GM12892 (cell line): ENCODE data around the gene YY1.

Experiments
- DNase-seq: peaks from one replicate; pipeline ENCODE4 v3.0.0; 2011; ENCODE audit not compliant: insufficient read length
- FAIRE-seq: peaks from 2 replicates; lab custom pipeline; 2011; peaks lifted over from hg19 to GRCh38; lab: Jason Lieb, UNC
- POLR2A ChIP-seq: IDR thresholded peaks from 2 replicates; pipeline ENCODE4 v1.6.1; 2011; ENCODE audit warnings: low read depth, low read length, control low read depth
- POLR2AphosphoS5 ChIP-seq: IDR thresholded peaks from 2 replicates; pipeline ENCODE4 v1.6.1; 2011; ENCODE audit warnings: low read depth, low read length, control low read depth
- TAF1 ChIP-seq: IDR thresholded peaks from 2 replicates; pipeline ENCODE4 v1.6.1; 2011; ENCODE audit warnings: low read depth, mild to moderate bottlenecking, control low read depth, low read length, borderline replicate concordance

The YY1 gene

DNA sequence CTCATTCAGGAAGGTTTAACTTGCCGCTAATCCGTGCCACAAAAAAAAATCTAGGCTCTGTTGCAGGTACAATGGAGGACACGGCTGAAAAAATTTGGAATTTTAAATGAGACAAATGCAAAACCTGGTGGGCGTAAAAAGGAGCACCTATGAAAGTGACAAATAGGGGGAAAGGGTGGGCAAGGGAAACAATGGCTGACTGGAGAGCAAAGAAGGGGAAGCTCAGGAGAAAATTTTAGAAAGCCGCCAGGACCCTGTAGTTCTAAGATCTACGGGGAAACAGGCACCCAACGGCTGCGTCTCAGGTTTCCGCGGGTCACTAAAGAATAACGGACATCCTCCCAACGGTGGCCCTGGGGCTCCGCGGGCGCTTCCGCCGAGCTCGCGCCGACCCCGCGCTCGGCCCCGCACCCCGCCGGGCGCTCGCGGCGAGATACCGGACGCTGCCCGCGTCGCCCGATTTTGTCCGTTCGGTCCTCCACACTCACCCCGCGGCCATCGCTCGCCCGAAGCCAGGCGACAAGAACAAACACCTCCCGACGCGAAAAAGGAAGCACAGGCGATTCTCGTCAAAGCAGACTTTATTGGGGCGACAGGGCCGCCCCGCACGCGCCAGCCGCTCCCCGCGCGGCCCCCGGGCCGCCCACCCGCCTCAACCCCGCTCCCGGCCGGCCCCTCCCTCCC is 1.1 kb upstream of the YY1 start:
- TF ChIP-seq TAF1 (peak; percentile 71; the same call in 1 of the 2 replicates), POLR2AphosphoS5 (no peak), POLR2A (no peak; the same call in 1 of the 2 replicates)
- DNase-seq (peak; percentile 33), FAIRE-seq (peak; percentile 74)

DNA sequence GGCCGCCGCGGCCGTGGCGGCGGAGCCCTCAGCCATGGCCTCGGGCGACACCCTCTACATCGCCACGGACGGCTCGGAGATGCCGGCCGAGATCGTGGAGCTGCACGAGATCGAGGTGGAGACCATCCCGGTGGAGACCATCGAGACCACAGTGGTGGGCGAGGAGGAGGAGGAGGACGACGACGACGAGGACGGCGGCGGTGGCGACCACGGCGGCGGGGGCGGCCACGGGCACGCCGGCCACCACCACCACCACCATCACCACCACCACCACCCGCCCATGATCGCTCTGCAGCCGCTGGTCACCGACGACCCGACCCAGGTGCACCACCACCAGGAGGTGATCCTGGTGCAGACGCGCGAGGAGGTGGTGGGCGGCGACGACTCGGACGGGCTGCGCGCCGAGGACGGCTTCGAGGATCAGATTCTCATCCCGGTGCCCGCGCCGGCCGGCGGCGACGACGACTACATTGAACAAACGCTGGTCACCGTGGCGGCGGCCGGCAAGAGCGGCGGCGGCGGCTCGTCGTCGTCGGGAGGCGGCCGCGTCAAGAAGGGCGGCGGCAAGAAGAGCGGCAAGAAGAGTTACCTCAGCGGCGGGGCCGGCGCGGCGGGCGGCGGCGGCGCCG is 381 bp downstream of the YY1 start:
- FAIRE-seq (peak; percentile 46), DNase-seq (no peak)
- TF ChIP-seq POLR2A, result no peak; the same call in 1 of the 2 replicates
- no peak for TF ChIP-seq POLR2AphosphoS5
- TF ChIP-seq TAF1, result no peak

DNA sequence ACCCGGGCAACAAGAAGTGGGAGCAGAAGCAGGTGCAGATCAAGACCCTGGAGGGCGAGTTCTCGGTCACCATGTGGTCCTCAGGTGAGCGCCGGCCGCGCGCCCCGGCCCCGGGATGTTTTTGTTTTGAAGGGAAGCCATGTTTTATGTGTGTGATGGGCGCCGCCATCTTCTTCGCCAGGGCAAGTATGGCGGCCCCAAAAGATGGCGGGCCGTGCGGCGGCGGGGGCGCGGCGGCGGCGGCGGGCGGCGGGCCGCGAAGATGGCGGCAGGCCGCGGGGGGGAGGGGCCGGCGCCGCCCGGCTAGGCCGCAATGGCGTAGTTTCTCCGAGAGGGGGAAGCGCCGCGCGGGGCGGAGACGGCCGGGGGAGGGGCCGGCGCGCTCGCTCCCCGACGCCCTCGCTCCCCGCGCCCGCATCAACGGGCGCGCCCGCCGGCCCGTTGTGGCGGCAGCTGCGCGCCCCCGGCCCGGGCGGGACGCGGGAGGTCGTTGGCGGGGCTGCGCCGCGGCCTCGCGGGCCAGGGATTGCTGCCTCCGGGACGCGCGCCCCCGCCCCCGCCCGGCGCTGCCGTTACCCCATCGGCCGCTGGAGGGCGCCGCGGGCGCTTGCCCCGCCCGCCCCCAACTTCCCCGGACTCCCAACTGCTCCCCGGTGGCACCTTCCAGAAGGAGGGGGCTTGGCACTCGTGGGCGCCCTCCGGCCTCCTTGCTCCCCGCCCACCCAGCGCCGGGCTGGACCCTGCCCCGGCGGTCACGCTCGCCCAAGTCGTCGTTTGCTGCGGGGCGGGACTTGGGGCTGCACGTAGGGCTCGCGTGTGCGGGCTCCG is 1.1 kb downstream of the YY1 start:
- FAIRE-seq (peak; percentile 76), DNase-seq (peak; percentile 72)
- peak; percentile 37; the same call in 1 of the 2 replicates for TF ChIP-seq POLR2A
- no peak; the same call in 1 of the 2 replicates for TF ChIP-seq TAF1

- FAIRE-seq (no peak), DNase-seq (no peak)
- TF ChIP-seq TAF1, result no peak
- TF ChIP-seq POLR2A, result no peak
- no peak for TF ChIP-seq POLR2AphosphoS5
Measured at GRCh38 chr14:100240668-100241032, 1.7 kb downstream of the YY1 start.

- no peak for DNase-seq
- TF ChIP-seq TAF1 (no peak), POLR2A (no peak), POLR2AphosphoS5 (no peak)
- no peak for FAIRE-seq
Measured at GRCh38 chr14:100241279-100241678, 2.3 kb downstream of the YY1 start.

- no peak for DNase-seq
- FAIRE-seq, result no peak
- TF ChIP-seq POLR2A (no peak), POLR2AphosphoS5 (no peak), TAF1 (no peak)
Measured at GRCh38 chr14:100243020-100243419, 4.1 kb downstream of the YY1 start.

GRCh38 chr14:100246809-100247428 is 8.0 kb downstream of the YY1 start:
- no peak for TF ChIP-seq POLR2A
- no peak for TF ChIP-seq TAF1
- no peak for TF ChIP-seq POLR2AphosphoS5
- FAIRE-seq (no peak), DNase-seq (no peak)

DNA sequence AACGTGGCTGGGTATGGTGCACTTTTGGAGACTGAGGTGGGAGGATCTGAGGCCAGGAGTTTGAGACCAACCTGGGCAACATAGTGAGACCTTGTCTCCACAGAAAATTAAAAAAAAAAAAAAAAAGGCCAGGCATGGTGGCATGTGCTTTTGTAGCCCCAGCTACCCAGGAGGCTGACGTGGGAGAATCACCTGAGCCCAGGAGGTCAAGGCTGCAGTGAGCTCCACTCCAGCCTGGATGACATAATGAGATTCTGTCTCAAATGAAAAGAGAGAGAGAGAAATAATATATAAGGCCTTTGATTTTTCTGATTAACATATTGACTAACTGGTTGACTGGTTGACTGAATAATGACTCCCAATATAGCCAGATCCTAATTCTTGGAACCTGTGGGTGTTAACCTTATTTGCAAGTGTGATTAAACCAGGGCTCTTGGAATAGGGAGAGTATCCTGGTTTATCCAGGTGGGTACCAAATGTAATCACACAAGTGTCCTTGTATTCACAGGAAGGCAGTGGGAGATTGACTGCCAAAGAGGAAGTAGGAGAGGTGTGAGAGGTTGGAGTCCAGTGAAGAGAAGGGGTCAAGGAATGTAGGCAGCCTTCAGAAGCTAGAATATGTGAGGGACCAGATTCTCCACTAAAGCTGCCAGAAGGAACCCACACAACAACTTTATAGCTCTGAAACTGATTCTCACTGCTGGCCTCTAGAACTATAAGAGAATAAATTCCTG is 12.0 kb downstream of the YY1 start:
- DNase-seq, result no peak
- TF ChIP-seq POLR2AphosphoS5 (no peak), POLR2A (no peak), TAF1 (no peak)
- no peak for FAIRE-seq

DNA sequence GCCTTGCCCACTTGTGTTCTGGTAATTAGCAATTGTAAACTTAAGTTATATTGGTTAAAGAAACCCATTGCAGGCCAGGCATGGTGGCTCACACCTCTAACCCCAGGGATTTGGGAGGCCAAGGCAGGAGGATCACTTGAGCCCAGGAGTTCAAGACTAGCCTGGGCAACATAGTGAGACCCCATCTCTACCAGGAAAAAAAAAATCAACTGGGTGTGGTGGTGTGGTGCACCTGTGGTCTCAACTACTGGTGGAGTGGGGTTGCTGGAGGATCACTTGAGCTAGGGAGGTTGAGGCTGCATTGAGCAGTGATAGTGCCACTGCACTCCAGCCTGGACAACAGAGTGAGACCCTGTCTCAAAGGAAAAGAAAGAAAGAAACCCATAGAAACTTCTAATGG is 13.7 kb downstream of the YY1 start:
- no peak for TF ChIP-seq POLR2AphosphoS5
- TF ChIP-seq TAF1, result no peak
- no peak for TF ChIP-seq POLR2A
- FAIRE-seq, result no peak

GRCh38 chr14:100256339-100256895 is 17.5 kb downstream of the YY1 start:
- DNase-seq (no peak), FAIRE-seq (peak; percentile 67)
- TF ChIP-seq TAF1, result no peak
- TF ChIP-seq POLR2A, result no peak
- no peak for TF ChIP-seq POLR2AphosphoS5

More for the DNA sequence above, 13.7 kb downstream of the YY1 start:
- no peak for DNase-seq

DNA sequence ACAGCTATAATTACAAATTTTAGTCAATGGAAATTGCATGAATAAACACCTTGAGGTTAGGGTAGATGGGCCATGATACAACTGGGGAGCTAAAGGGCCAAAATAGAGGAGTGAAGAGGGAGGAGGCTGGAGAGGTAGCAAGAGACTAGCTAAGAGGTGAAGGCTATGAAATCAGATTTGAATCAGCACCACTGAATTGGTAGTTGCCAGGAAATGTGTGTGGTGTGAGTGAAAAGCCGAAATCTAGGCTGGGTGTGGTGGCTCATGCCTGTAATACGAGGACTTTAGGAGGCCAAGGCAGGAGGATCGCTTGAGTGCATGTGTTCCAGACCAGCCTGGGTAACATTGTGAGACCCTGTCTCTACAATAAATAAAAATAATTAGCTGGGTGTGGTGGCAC is 22.7 kb downstream of the YY1 start:
- FAIRE-seq (no peak), DNase-seq (no peak)
- TF ChIP-seq POLR2AphosphoS5, result no peak
- TF ChIP-seq TAF1, result no peak
- TF ChIP-seq POLR2A, result no peak
